HepG2 (cell line): ENCODE measurements around the gene PLA2G4A. TPM values are rescaled to one million over a fixed set of nuclear protein-coding genes. Genes with fewer than 3 reads are reported as not detected.

ENCODE experiments used
- ATAC-seq: fragments of 200-7000 bp; cut with Tn5 transposase; 3 replicates; pipeline ENCODE4 v1.9.1; 2020; ENCODE audit warnings: mild to moderate bottlenecking, moderate library complexity
- BruUV-seq: library from RNA; stranded (reverse); fragments of 400-500 nt; replicated peaks from 2 replicates; lab custom pipeline; 2021; lab: Mats Ljungman, UMichigan
- CTCF ChIA-PET: fragments of 300-600 bp; formaldehyde crosslinking; extraction: SDS; loops from one replicate; lab custom pipeline; 2021; ENCODE audit warnings: low total read pairs, inconsistent platforms, low intra/inter-chr PET ratio; lab: Yijun Ruan, JAX
- POLR2A ChIA-PET: fragments of 350-600 bp; sonication (Branson Sonifier 250); formaldehyde crosslinking; loops from one replicate; lab custom pipeline; 2020; ENCODE audit warnings: antibody characterized with exemption, inconsistent platforms; lab: Yijun Ruan, JAX
- DNase-seq: peaks from one replicate; pipeline ENCODE4 v3.0.0-alpha.2; 2015; ENCODE audit warnings: low spot score
- FAIRE-seq: peaks from 3 replicates; lab custom pipeline; 2011; peaks lifted over from hg19 to GRCh38; lab: Jason Lieb, UNC
- H2AFZ ChIP-seq: one replicate; pipeline ENCODE4 v1.6.1; 2011; ENCODE audit warnings: low read length, inconsistent platforms
- H3K27ac ChIP-seq: fragments of 300-600 bp; 3 replicates; pipeline ENCODE4 v1.8.0; 2011; ENCODE audit warnings: mixed run types, mild to moderate bottlenecking, mixed read lengths, low read length, inconsistent platforms; ENCODE audit not compliant: insufficient read depth; ENCODE audit errors: extremely low read length
- H3K27me3 ChIP-seq, 2 experiments: fragments of 200-600 bp in 1 of 2; 2 replicates in 1 of 2; 3 replicates in 1 of 2; pipeline versions ENCODE4 v1.6.0 to v1.8.0; 2011; ENCODE audit warnings: low read length in 2 of 2, mild to moderate bottlenecking in 2 of 2, moderate library complexity in 2 of 2, inconsistent platforms in 1 of 2; ENCODE audit not compliant: insufficient read depth in 2 of 2, control insufficient read depth in 1 of 2
- H3K36me3 ChIP-seq, 2 experiments: fragments of 200-600 bp in 1 of 2; replicated peaks in 1 of 2; 2 replicates in 1 of 2; 3 replicates in 1 of 2; pipeline versions ENCODE4 v1.5.1 to v1.8.0; 2011; ENCODE audit warnings: low read length in 2 of 2, inconsistent platforms in 1 of 2; ENCODE audit not compliant: insufficient read depth in 2 of 2, control insufficient read depth in 1 of 2
- H3K4me1 ChIP-seq: 2 replicates; pipeline ENCODE4 v1.5.1; 2012; ENCODE audit warnings: low read length, inconsistent platforms; ENCODE audit not compliant: insufficient read depth
- H3K4me2 ChIP-seq: 2 replicates; pipeline ENCODE4 v1.6.0; 2011; ENCODE audit warnings: low read depth, low read length, inconsistent platforms
- H3K4me3 ChIP-seq, 3 experiments: fragments of 200-600 bp in 1 of 3; sonication (generic), shearing (Covaris generic) in 1 of 3; replicated peaks in 1 of 3; 2 replicates each; pipeline ENCODE4 v1.5.1; 2011 to 2016; ENCODE audit warnings: low read length in 3 of 3, inconsistent platforms in 2 of 3, low read depth in 2 of 3, mild to moderate bottlenecking in 2 of 3, control low read depth in 1 of 3, mixed read lengths in 1 of 3; ENCODE audit not compliant: insufficient read depth in 1 of 3
- H3K79me2 ChIP-seq: one replicate; pipeline ENCODE4 v1.6.1; 2011; ENCODE audit warnings: low read length, inconsistent platforms; ENCODE audit not compliant: insufficient read depth
- H3K9ac ChIP-seq: 2 replicates; pipeline ENCODE4 v1.6.0; 2011; ENCODE audit warnings: mild to moderate bottlenecking, low read depth, low read length, inconsistent platforms; ENCODE audit not compliant: insufficient read depth
- H3K9me3 ChIP-seq: 2 replicates; pipeline ENCODE4 v1.5.1; 2012; ENCODE audit warnings: mild to moderate bottlenecking, low read length
- H4K20me1 ChIP-seq: 2 replicates; pipeline ENCODE4 v1.6.0; 2011; ENCODE audit warnings: inconsistent platforms, mild to moderate bottlenecking, low read length, moderate library complexity; ENCODE audit not compliant: insufficient read depth
- CHCHD3 ChIP-seq: sonication (generic); formaldehyde crosslinking; IDR thresholded peaks from 2 replicates; pipeline ENCODE4 v1.8.0; 2022; ENCODE audit warnings: mild to moderate bottlenecking, missing genetic modification reagents, moderate library complexity
- GPN1 ChIP-seq: sonication (generic); formaldehyde crosslinking; IDR thresholded peaks from 2 replicates; pipeline ENCODE4 v1.5.1; 2020; ENCODE audit warnings: missing genetic modification reagents, borderline replicate concordance
- HDAC1 ChIP-seq: sonication (generic); formaldehyde crosslinking; IDR thresholded peaks from 2 replicates; pipeline ENCODE4 v1.5.1; 2020; ENCODE audit warnings: mild to moderate bottlenecking, missing genetic modification reagents
- HNRNPL ChIP-seq: fragments of 200-400 bp; formaldehyde crosslinking; IDR thresholded peaks from 2 replicates; pipeline ENCODE4 v1.6.1; 2017; ENCODE audit warnings: mild to moderate bottlenecking, low read depth, low read length
- IRF9 ChIP-seq: sonication (generic); formaldehyde crosslinking; IDR thresholded peaks from 2 replicates; pipeline ENCODE4 v1.8.0; 2022; ENCODE audit warnings: missing genetic modification reagents, mild to moderate bottlenecking, borderline replicate concordance
- WGBS: methylation state at CpG from one replicate; pipeline ENCODE4 v1.1.6; 2017; ENCODE audit warnings: low lambda C conversion rate; 5-methylcytosine and 5-hydroxymethylcytosine counted together
- in situ Hi-C: cut with HindIII; loops from 2 replicates; pipeline ENCODE4 v1.10.0; 2017; ENCODE audit warnings: low pct_unique_long_range_greater_than_20kb; ENCODE audit not compliant: extremely low pct_ligation_motif_present
- intact Hi-C: fragments of 100-400 bp; cut with micrococcal nuclease; formaldehyde crosslinking; loops from one replicate; pipeline ENCODE4 v1.10.0; 2022; ENCODE audit not compliant: unreplicated experiment
- polyA plus RNA-seq, 8 experiments: library from polyadenylated mRNA; depleted of rRNA in 3 of 8; stranded (reverse) in 7 of 8; unstranded in 1 of 8; fragments of >200 nt; fragmentation: Illumina TruSeq in 4 of 8; extraction: Trizol in 4 of 8; gene quantifications; 2 replicates each; pipeline versions ENCODE4 v1.2.1 to v1.2.3, GENCODE V29; 2011 to 2016; ENCODE audit warnings: low read depth in 4 of 8, missing spikeins in 1 of 8, mixed read lengths in 1 of 8; ENCODE audit not compliant: insufficient read depth in 1 of 8
- total RNA-seq, 5 experiments: library from RNA; depleted of rRNA; stranded (reverse); fragments of >200 nt; fragmentation: Illumina TruSeq; extraction: Trizol; gene quantifications; 2 replicates each; pipeline ENCODE4 v1.2.3, GENCODE V29; 2016; ENCODE audit warnings: low read depth in 1 of 5
- TF ChIP-seq, protein P1 (sequence below): sonication (generic); formaldehyde crosslinking; IDR thresholded peaks from 2 replicates; pipeline ENCODE4 v1.9.0; 2022; ENCODE audit warnings: missing genetic modification reagents, mild to moderate bottlenecking, borderline replicate concordance
- TF ChIP-seq, protein P2 (sequence below): fragments of 450-650 bp; IDR thresholded peaks from 2 replicates; pipeline ENCODE4 v1.6.1; 2016
- TF ChIP-seq, protein P3 (sequence below): sonication (generic); formaldehyde crosslinking; IDR thresholded peaks from 2 replicates; pipeline ENCODE4 v1.4.0; 2020; ENCODE audit warnings: mild to moderate bottlenecking, missing genetic modification reagents

Gene PLA2G4A
- total and polyA plus RNA-seq, 2 of the 13 experiments (the other 11 are each of a cell fraction or from before 2014, with no cell fraction given) = not detected

DNA sequence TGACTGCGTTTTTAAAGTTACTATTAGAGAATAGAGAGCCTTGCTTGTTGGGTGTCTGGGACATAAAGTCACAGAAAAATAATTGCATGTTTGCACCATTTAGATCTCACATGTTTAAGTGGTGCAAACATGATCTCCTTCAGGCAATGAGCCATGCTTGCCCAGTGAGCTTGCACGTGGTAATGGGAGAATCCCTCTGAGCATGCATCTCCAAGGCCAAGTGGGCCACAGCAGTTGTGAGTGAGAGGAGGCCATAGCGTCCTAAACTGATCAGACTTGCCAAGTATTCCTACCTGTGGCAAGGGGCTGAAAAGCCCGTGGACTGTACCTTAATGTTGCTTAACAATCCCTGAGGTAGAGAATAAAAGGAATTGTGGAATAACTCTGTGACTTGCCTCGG lies 158.3 kb downstream of the PLA2G4A start:
- no peaks in the 10 kb centered on the region for H3K4me1 ChIP-seq
- ChIA-PET CTCF (interaction anchor here (3.6 kb wide), 1 partner anchor 504 kb away, joined by 28 read pairs; no protein-coding TSS in a partner anchor), POLR2A (no interaction called here)
- ATAC-seq = no peak
- FAIRE-seq = no peak
- H3K4me3 ChIP-seq = no peak overlapping the region
- no TSS peak for BruUV-seq
- H3K36me3 ChIP-seq = no peaks in the 10 kb centered on the region
- no peak overlapping the region for H3K27ac ChIP-seq
- H3K9me3 ChIP-seq = no peaks in the 10 kb centered on the region
- DNase-seq = no peak
- H2AFZ ChIP-seq = no peak overlapping the region
- intact Hi-C loops = loop anchor here (2.0 kb wide), 1 partner anchor 264 kb away; no protein-coding TSS in a partner anchor
- H3K27me3 ChIP-seq = no peaks in the 10 kb centered on the region
- no peaks in the 10 kb centered on the region for H3K79me2 ChIP-seq
- H3K9ac ChIP-seq = no peak overlapping the region
- H3K4me2 ChIP-seq = no peak overlapping the region
- H4K20me1 ChIP-seq = no peaks in the 10 kb centered on the region
- TF ChIP-seq, protein P1, sequence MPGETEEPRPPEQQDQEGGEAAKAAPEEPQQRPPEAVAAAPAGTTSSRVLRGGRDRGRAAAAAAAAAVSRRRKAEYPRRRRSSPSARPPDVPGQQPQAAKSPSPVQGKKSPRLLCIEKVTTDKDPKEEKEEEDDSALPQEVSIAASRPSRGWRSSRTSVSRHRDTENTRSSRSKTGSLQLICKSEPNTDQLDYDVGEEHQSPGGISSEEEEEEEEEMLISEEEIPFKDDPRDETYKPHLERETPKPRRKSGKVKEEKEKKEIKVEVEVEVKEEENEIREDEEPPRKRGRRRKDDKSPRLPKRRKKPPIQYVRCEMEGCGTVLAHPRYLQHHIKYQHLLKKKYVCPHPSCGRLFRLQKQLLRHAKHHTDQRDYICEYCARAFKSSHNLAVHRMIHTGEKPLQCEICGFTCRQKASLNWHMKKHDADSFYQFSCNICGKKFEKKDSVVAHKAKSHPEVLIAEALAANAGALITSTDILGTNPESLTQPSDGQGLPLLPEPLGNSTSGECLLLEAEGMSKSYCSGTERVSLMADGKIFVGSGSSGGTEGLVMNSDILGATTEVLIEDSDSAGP (CRISPR knock-in tag) = no peak
- TF ChIP-seq, protein P2, sequence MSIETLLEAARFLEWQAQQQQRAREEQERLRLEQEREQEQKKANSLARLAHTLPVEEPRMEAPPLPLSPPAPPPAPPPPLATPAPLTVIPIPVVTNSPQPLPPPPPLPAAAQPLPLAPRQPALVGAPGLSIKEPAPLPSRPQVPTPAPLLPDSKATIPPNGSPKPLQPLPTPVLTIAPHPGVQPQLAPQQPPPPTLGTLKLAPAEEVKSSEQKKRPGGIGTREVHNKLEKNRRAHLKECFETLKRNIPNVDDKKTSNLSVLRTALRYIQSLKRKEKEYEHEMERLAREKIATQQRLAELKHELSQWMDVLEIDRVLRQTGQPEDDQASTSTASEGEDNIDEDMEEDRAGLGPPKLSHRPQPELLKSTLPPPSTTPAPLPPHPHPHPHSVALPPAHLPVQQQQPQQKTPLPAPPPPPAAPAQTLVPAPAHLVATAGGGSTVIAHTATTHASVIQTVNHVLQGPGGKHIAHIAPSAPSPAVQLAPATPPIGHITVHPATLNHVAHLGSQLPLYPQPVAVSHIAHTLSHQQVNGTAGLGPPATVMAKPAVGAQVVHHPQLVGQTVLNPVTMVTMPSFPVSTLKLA = peak; percentile 81
- in situ Hi-C loops = loop anchor here (5.0 kb wide), 2 partner anchors 385 to 505 kb away; no protein-coding TSS in a partner anchor
- 2% methylated on average over 5 of the region's 5 CpGs for WGBS

- H4K20me1 ChIP-seq = no peaks in the 10 kb centered on the region
- H3K9ac ChIP-seq = no peak overlapping the region
- ChIA-PET CTCF (interaction anchor here (3.6 kb wide), 1 partner anchor 505 kb away, joined by 28 read pairs; no protein-coding TSS in a partner anchor), POLR2A (no interaction called here)
- no TSS peak for BruUV-seq
- FAIRE-seq (no peak), DNase-seq (no peak), ATAC-seq (no peak)
- H3K27me3 ChIP-seq = no peaks in the 10 kb centered on the region
- H3K4me3 ChIP-seq = no peak overlapping the region
- intact Hi-C loops = loop anchor here (2.0 kb wide), 1 partner anchor 265 kb away; no protein-coding TSS in a partner anchor
- H3K36me3 ChIP-seq = no peaks in the 10 kb centered on the region
- no peaks in the 10 kb centered on the region for H3K4me1 ChIP-seq
- H3K27ac ChIP-seq = no peak overlapping the region
- no peaks in the 10 kb centered on the region for H3K9me3 ChIP-seq
- no peaks in the 10 kb centered on the region for H3K79me2 ChIP-seq
- H2AFZ ChIP-seq = no peak overlapping the region
- H3K4me2 ChIP-seq = no peak overlapping the region
- in situ Hi-C loops = loop anchor here (5.0 kb wide), 2 partner anchors 385 to 505 kb away; no protein-coding TSS in a partner anchor
- TF ChIP-seq CHCHD3 (CRISPR knock-in tag) (no peak), GPN1 (CRISPR knock-in tag) (no peak), HDAC1 (CRISPR knock-in tag) (no peak), IRF9 (CRISPR knock-in tag) (no peak), HNRNPL (no peak)
- TF ChIP-seq, protein P3, sequence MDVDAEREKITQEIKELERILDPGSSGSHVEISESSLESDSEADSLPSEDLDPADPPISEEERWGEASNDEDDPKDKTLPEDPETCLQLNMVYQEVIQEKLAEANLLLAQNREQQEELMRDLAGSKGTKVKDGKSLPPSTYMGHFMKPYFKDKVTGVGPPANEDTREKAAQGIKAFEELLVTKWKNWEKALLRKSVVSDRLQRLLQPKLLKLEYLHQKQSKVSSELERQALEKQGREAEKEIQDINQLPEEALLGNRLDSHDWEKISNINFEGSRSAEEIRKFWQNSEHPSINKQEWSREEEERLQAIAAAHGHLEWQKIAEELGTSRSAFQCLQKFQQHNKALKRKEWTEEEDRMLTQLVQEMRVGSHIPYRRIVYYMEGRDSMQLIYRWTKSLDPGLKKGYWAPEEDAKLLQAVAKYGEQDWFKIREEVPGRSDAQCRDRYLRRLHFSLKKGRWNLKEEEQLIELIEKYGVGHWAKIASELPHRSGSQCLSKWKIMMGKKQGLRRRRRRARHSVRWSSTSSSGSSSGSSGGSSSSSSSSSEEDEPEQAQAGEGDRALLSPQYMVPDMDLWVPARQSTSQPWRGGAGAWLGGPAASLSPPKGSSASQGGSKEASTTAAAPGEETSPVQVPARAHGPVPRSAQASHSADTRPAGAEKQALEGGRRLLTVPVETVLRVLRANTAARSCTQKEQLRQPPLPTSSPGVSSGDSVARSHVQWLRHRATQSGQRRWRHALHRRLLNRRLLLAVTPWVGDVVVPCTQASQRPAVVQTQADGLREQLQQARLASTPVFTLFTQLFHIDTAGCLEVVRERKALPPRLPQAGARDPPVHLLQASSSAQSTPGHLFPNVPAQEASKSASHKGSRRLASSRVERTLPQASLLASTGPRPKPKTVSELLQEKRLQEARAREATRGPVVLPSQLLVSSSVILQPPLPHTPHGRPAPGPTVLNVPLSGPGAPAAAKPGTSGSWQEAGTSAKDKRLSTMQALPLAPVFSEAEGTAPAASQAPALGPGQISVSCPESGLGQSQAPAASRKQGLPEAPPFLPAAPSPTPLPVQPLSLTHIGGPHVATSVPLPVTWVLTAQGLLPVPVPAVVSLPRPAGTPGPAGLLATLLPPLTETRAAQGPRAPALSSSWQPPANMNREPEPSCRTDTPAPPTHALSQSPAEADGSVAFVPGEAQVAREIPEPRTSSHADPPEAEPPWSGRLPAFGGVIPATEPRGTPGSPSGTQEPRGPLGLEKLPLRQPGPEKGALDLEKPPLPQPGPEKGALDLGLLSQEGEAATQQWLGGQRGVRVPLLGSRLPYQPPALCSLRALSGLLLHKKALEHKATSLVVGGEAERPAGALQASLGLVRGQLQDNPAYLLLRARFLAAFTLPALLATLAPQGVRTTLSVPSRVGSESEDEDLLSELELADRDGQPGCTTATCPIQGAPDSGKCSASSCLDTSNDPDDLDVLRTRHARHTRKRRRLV (CRISPR knock-in tag) = no peak
Observed at GRCh38 chr1:186987769-186988168, 159.0 kb downstream of the PLA2G4A start.
